NB4 (cell line): ENCODE data around the gene ACER3.

Experiments used
- DNase-seq: peaks from one replicate; pipeline ENCODE4 v3.0.0; 2010; ENCODE audit warnings: low read depth
- H3K4me3 ChIP-seq: one replicate; pipeline ENCODE4 v1.5.1; 2011; ENCODE audit warnings: mild to moderate bottlenecking, low read depth, low read length, moderate library complexity
- CTCF ChIP-seq: IDR thresholded peaks from one replicate; pipeline ENCODE4 v1.5.1; 2012; ENCODE audit warnings: low read depth, low read length
- MAX ChIP-seq: IDR thresholded peaks from 2 replicates; pipeline ENCODE4 v1.6.1; 2011; ENCODE audit warnings: low read depth, low read length
- MYC ChIP-seq: IDR thresholded peaks from 2 replicates; pipeline ENCODE4 v1.6.1; 2011; ENCODE audit warnings: low read depth, low read length
- POLR2A ChIP-seq: IDR thresholded peaks from 2 replicates; pipeline ENCODE4 v1.6.1; 2011; ENCODE audit warnings: mild to moderate bottlenecking; ENCODE audit not compliant: insufficient read length; ENCODE audit errors: extremely low read depth

The ACER3 gene

GRCh38 chr11:76902121-76903014 is 41.6 kb downstream of the ACER3 start:
- no peak for TF ChIP-seq MYC
- no peak for TF ChIP-seq CTCF
- no peak for TF ChIP-seq POLR2A
- TF ChIP-seq MAX, result no peak
- DNase-seq, result no peak
- H3K4me3 ChIP-seq, result no peak overlapping the region

- no peak for DNase-seq
- no peak for TF ChIP-seq MAX
- TF ChIP-seq MYC, result no peak
- H3K4me3 ChIP-seq, result no peak overlapping the region
Observed at GRCh38 chr11:76903325-76903724, 42.6 kb downstream of the ACER3 start.

GRCh38 chr11:76910620-76911414 is 50.1 kb downstream of the ACER3 start:
- no peak overlapping the region for H3K4me3 ChIP-seq
- TF ChIP-seq POLR2A (no peak), MAX (no peak), CTCF (no peak), MYC (no peak)
- no peak for DNase-seq

GRCh38 chr11:76911415-76911808 is 50.7 kb downstream of the ACER3 start:
- no peak overlapping the region for H3K4me3 ChIP-seq
- TF ChIP-seq CTCF (no peak), POLR2A (no peak)
- DNase-seq, result no peak

- no peak for DNase-seq
- TF ChIP-seq CTCF (no peak), POLR2A (no peak), MAX (no peak), MYC (no peak)
- H3K4me3 ChIP-seq, result no peak overlapping the region
Observed at GRCh38 chr11:76916712-76917111, 56.0 kb downstream of the ACER3 start.

GRCh38 chr11:76918941-76919386 is 58.2 kb downstream of the ACER3 start:
- H3K4me3 ChIP-seq, result no peak overlapping the region
- peak; percentile 78 for DNase-seq
- TF ChIP-seq MYC, result no peak
- TF ChIP-seq CTCF, result peak; percentile 72
